ENCODE results near the gene TMEM132D. TPM values are rescaled to one million over a fixed set of nuclear protein-coding genes. Genes with fewer than 3 reads are reported as not detected.

TMEM132D gene
- total RNA-seq, 1 experiment from 2014 or later: not detected

- ChIA-PET POLR2A (ENCODE audit: low non-redundant PET) (no interaction called here), CTCF (no interaction called here)
- Histone ChIP-seq H3K36me3 (ENCODE audit: insufficient read depth, low read length, poor library complexity, severe bottlenecking) (no peaks in the 10 kb centered on the region), H3K4me3 (ENCODE audit: low read depth, low read length, poor library complexity, severe bottlenecking) (no peak overlapping the region), H3K27me3 (replicated peaks; ENCODE audit: insufficient read depth, low read depth, low read length, poor library complexity) (no peaks in the 10 kb centered on the region), H3K4me1 (ENCODE audit: insufficient read depth, low read length, poor library complexity, severe bottlenecking) (no peaks in the 10 kb centered on the region), H3K27ac (ENCODE audit: low read depth, low read length, poor library complexity, severe bottlenecking) (no peak overlapping the region), H3K9me3 (ENCODE audit: low read depth, low read length, poor library complexity, severe bottlenecking) (peaks cover 29% of the 10 kb centered on the region)
- no peak for DNase-seq (ENCODE audit: low spot score)
- TF ChIP-seq EZH2 (IDR thresholded peaks at IDR 0.05; ENCODE audit: borderline replicate concordance, low read depth, low read length, poor library complexity, severe bottlenecking) (no peak), CTCF (conservative IDR thresholded peaks at IDR 0.05; ENCODE audit: low read depth, low read length) (no peak)
- intact Hi-C loops (cut with micrococcal nuclease; ENCODE audit: unreplicated experiment): no loop called here
- no TSS peak for BruUV-seq (replicated peaks)
Observed at GRCh38 chr12:129727100-129727499, 176.7 kb downstream of the TMEM132D start.

- Histone ChIP-seq H3K36me3 (ENCODE audit: insufficient read depth, low read length, poor library complexity, severe bottlenecking) (no peaks in the 10 kb centered on the region), H3K9me3 (ENCODE audit: low read depth, low read length, poor library complexity, severe bottlenecking) (peaks cover 25% of the 10 kb centered on the region), H3K27me3 (replicated peaks; ENCODE audit: insufficient read depth, low read depth, low read length, poor library complexity) (no peaks in the 10 kb centered on the region), H3K27ac (ENCODE audit: low read depth, low read length, poor library complexity, severe bottlenecking) (no peak overlapping the region), H3K4me1 (ENCODE audit: insufficient read depth, low read length, poor library complexity, severe bottlenecking) (no peaks in the 10 kb centered on the region), H3K4me3 (ENCODE audit: low read depth, low read length, poor library complexity, severe bottlenecking) (no peak overlapping the region)
- no TSS peak for BruUV-seq (replicated peaks)
- intact Hi-C loops (cut with micrococcal nuclease; ENCODE audit: unreplicated experiment): no loop called here
- no peak for TF ChIP-seq EZH2 (IDR thresholded peaks at IDR 0.05; ENCODE audit: borderline replicate concordance, low read depth, low read length, poor library complexity, severe bottlenecking)
- TF ChIP-seq CTCF (conservative IDR thresholded peaks at IDR 0.05; ENCODE audit: low read depth, low read length): no peak
- no peak for DNase-seq (ENCODE audit: low spot score)
- ChIA-PET POLR2A (ENCODE audit: low non-redundant PET) (no interaction called here), CTCF (no interaction called here)
Observed at GRCh38 chr12:129723260-129723659, 180.6 kb downstream of the TMEM132D start.

- TF ChIP-seq CTCF (conservative IDR thresholded peaks at IDR 0.05; ENCODE audit: low read depth, low read length) (no peak), EZH2 (IDR thresholded peaks at IDR 0.05; ENCODE audit: borderline replicate concordance, low read depth, low read length, poor library complexity, severe bottlenecking) (no peak)
- Histone ChIP-seq H3K27ac (ENCODE audit: low read depth, low read length, poor library complexity, severe bottlenecking) (no peak overlapping the region), H3K4me1 (ENCODE audit: insufficient read depth, low read length, poor library complexity, severe bottlenecking) (no peaks in the 10 kb centered on the region), H3K36me3 (ENCODE audit: insufficient read depth, low read length, poor library complexity, severe bottlenecking) (no peaks in the 10 kb centered on the region), H3K9me3 (ENCODE audit: low read depth, low read length, poor library complexity, severe bottlenecking) (peaks cover 12% of the 10 kb centered on the region), H3K27me3 (replicated peaks; ENCODE audit: insufficient read depth, low read depth, low read length, poor library complexity) (no peaks in the 10 kb centered on the region), H3K4me3 (ENCODE audit: low read depth, low read length, poor library complexity, severe bottlenecking) (no peak overlapping the region)
- BruUV-seq (replicated peaks): no TSS peak
- CTCF ChIA-PET: no interaction called here
- intact Hi-C loops (cut with micrococcal nuclease; ENCODE audit: unreplicated experiment): no loop called here
- no peak for DNase-seq (ENCODE audit: low spot score)
- POLR2A ChIA-PET (ENCODE audit: low non-redundant PET): no interaction called here
Observed at GRCh38 chr12:129720618-129721017, 183.2 kb downstream of the TMEM132D start.
